BLaER1 (cell line): ENCODE measurements around the gene NAPEPLD.
A peak's percentile ranks its signal among the peaks of the same experiment; 100 is the strongest.
"Not testable (repeated sequence)": the region's sequence is repeated elsewhere in the genome, so short reads cannot be mapped to it uniquely, and the experiment has no call there.

Source experiments
- H3K27ac ChIP-seq: shearing (Covaris generic); formaldehyde crosslinking; 2 replicates; pipeline ENCODE4 v1.8.1; 2022
- H3K27me3 ChIP-seq: shearing (Covaris generic); formaldehyde crosslinking; 2 replicates; pipeline ENCODE4 v1.8.1; 2022
- H3K36me3 ChIP-seq: shearing (Covaris generic); formaldehyde crosslinking; 2 replicates; pipeline ENCODE4 v1.8.1; 2022
- H3K4me1 ChIP-seq: shearing (Covaris generic); formaldehyde crosslinking; 2 replicates; pipeline ENCODE4 v1.8.1; 2022
- H3K4me2 ChIP-seq: shearing (Covaris generic); formaldehyde crosslinking; 2 replicates; pipeline ENCODE4 v1.8.1; 2022
- H3K4me3 ChIP-seq: shearing (Covaris generic); formaldehyde crosslinking; 2 replicates; pipeline ENCODE4 v1.8.1; 2022
- H3K9ac ChIP-seq: shearing (Covaris generic); formaldehyde crosslinking; 2 replicates; pipeline ENCODE4 v1.8.1; 2022
- H3K9me3 ChIP-seq: shearing (Covaris generic); formaldehyde crosslinking; 2 replicates; pipeline ENCODE4 v1.8.1; 2022
- H4K20me1 ChIP-seq: shearing (Covaris generic); formaldehyde crosslinking; 2 replicates; pipeline ENCODE4 v1.8.1; 2022
- Cebpa-rat ChIP-seq: shearing (Covaris generic); IDR thresholded peaks from 2 replicates; pipeline ENCODE4 v1.8.1; 2022

NAPEPLD gene

GRCh38 chr7:103148994-103149807 lies at the start of gene NAPEPLD:
Gene NAPEPLD (minus strand): TSS chr7:103149099. CDS start chr7:103128776, 20,323 bp downstream.
- Histone ChIP-seq H3K27ac (peak within 1 kb of the TSS; percentile 94), H3K4me3 (peak within 1 kb of the TSS; percentile 85), H3K4me1 (peaks cover 33% of the 10 kb centered on the region), H4K20me1 (0 out of 2 replicates have a peak, but pooled peaks cover 6% of the 10 kb centered on the region), H3K36me3 (no peaks in the 10 kb centered on the region), H3K9me3 (no peaks in the 10 kb centered on the region), H3K27me3 (no peaks in the 10 kb centered on the region), H3K9ac (peak within 1 kb of the TSS; percentile 93), H3K4me2 (peak within 1 kb of the TSS; percentile 89)
- TF ChIP-seq Cebpa-rat: no peak

GRCh38 chr7:103198079-103198478 lies 49.2 kb upstream of the NAPEPLD start:
- H3K4me3 ChIP-seq, H3K27ac ChIP-seq, H3K4me2 ChIP-seq, H4K20me1 ChIP-seq, H3K4me1 ChIP-seq, H3K36me3 ChIP-seq, H3K9ac ChIP-seq, H3K27me3 ChIP-seq, H3K9me3 ChIP-seq: not testable (repeated sequence)

GRCh38 chr7:103195364-103195763 lies 46.5 kb upstream of the NAPEPLD start:
- H3K4me1 ChIP-seq, H3K4me2 ChIP-seq, H3K27ac ChIP-seq, H3K27me3 ChIP-seq, H3K36me3 ChIP-seq, H3K9me3 ChIP-seq, H4K20me1 ChIP-seq, H3K4me3 ChIP-seq, H3K9ac ChIP-seq: not testable (repeated sequence)

- H3K9ac ChIP-seq, H3K4me1 ChIP-seq, H3K9me3 ChIP-seq, H3K27ac ChIP-seq, H3K27me3 ChIP-seq, H3K4me2 ChIP-seq, H3K4me3 ChIP-seq, H4K20me1 ChIP-seq, H3K36me3 ChIP-seq: not testable (repeated sequence)
These were observed 23.7 kb upstream of the NAPEPLD start for GRCh38 chr7:103172415-103173146.

GRCh38 chr7:103171695-103172414 lies 23.0 kb upstream of the NAPEPLD start:
- H3K27ac ChIP-seq, H3K4me1 ChIP-seq, H3K36me3 ChIP-seq, H3K9ac ChIP-seq, H3K27me3 ChIP-seq, H3K4me3 ChIP-seq, H3K4me2 ChIP-seq, H3K9me3 ChIP-seq, H4K20me1 ChIP-seq: not testable (repeated sequence)

GRCh38 chr7:103166921-103167544 lies 18.1 kb upstream of the NAPEPLD start:
- not testable (repeated sequence) for H3K4me3 ChIP-seq, H3K27ac ChIP-seq, H3K9me3 ChIP-seq, H3K9ac ChIP-seq, H4K20me1 ChIP-seq, H3K36me3 ChIP-seq, H3K4me2 ChIP-seq, H3K27me3 ChIP-seq, H3K4me1 ChIP-seq

- H3K36me3 ChIP-seq, H3K4me1 ChIP-seq, H3K9ac ChIP-seq, H3K27me3 ChIP-seq, H3K4me3 ChIP-seq, H4K20me1 ChIP-seq, H3K4me2 ChIP-seq, H3K9me3 ChIP-seq, H3K27ac ChIP-seq: not testable (repeated sequence)
These were observed 14.4 kb upstream of the NAPEPLD start for GRCh38 chr7:103163087-103163825.

GRCh38 chr7:103162641-103163040 lies 13.7 kb upstream of the NAPEPLD start:
- not testable (repeated sequence) for H3K27me3 ChIP-seq, H3K4me2 ChIP-seq, H4K20me1 ChIP-seq, H3K4me3 ChIP-seq, H3K9ac ChIP-seq, H3K27ac ChIP-seq, H3K9me3 ChIP-seq, H3K4me1 ChIP-seq, H3K36me3 ChIP-seq

GRCh38 chr7:103161998-103162616 lies 13.2 kb upstream of the NAPEPLD start:
- H3K4me1 ChIP-seq, H3K9ac ChIP-seq, H3K4me3 ChIP-seq, H3K9me3 ChIP-seq, H3K27me3 ChIP-seq, H3K27ac ChIP-seq, H3K4me2 ChIP-seq, H4K20me1 ChIP-seq, H3K36me3 ChIP-seq: not testable (repeated sequence)

- not testable (repeated sequence) for H3K27me3 ChIP-seq, H3K4me3 ChIP-seq, H3K9me3 ChIP-seq, H4K20me1 ChIP-seq, H3K9ac ChIP-seq, H3K27ac ChIP-seq, H3K36me3 ChIP-seq, H3K4me1 ChIP-seq
- peak overlapping the region; percentile 30; the same call in 1 of the 2 replicates for H3K4me2 ChIP-seq
These were observed 10.2 kb upstream of the NAPEPLD start for GRCh38 chr7:103159072-103159471.

- H3K4me3 ChIP-seq, H3K9ac ChIP-seq, H3K36me3 ChIP-seq, H3K27ac ChIP-seq, H3K9me3 ChIP-seq, H4K20me1 ChIP-seq, H3K27me3 ChIP-seq, H3K4me1 ChIP-seq: not testable (repeated sequence)
- H3K4me2 ChIP-seq: 0 out of 2 replicates have a peak overlapping the region, but pooled peaks have one; percentile 2
These were observed 6.6 kb upstream of the NAPEPLD start for GRCh38 chr7:103155331-103156024.
